HG03159 (cell line): Measurements from ENCODE around the gene MRPS5.

Experiments
- ATAC-seq: cut with Tn5 transposase; IDR thresholded peaks from one replicate; pipeline ENCODE4 v1.9.1; 2021; ENCODE audit warnings: mild to moderate bottlenecking, moderate library complexity; ENCODE audit not compliant: unreplicated experiment

The MRPS5 gene

GRCh38 chr2:95091885-95092555 is 29.6 kb downstream of the MRPS5 start:
- ATAC-seq, result no peak

GRCh38 chr2:95087379-95087778 is 34.2 kb downstream of the MRPS5 start:
- no peak for ATAC-seq

- ATAC-seq, result no peak
Observed at GRCh38 chr2:95086017-95086416, 35.6 kb downstream of the MRPS5 start.

GRCh38 chr2:95082477-95082876 is 39.1 kb downstream of the MRPS5 start:
- ATAC-seq, result no peak

- no peak for ATAC-seq
Observed at GRCh38 chr2:95079199-95079683, 42.4 kb downstream of the MRPS5 start.

GRCh38 chr2:95077861-95078603 is 43.6 kb downstream of the MRPS5 start:
- no peak for ATAC-seq

GRCh38 chr2:95077530-95077825 is 44.1 kb downstream of the MRPS5 start:
- no peak for ATAC-seq

- peak; percentile 88 for ATAC-seq
Observed at GRCh38 chr2:95076705-95077529, 44.7 kb downstream of the MRPS5 start.

GRCh38 chr2:95075440-95076132 is 46.0 kb downstream of the MRPS5 start:
- ATAC-seq, result no peak

GRCh38 chr2:95074663-95075439 is 46.8 kb downstream of the MRPS5 start:
- ATAC-seq, result no peak

GRCh38 chr2:95073856-95074662 is 47.5 kb downstream of the MRPS5 start:
- ATAC-seq, result no peak

GRCh38 chr2:95072424-95072823 is 49.2 kb downstream of the MRPS5 start:
- no peak for ATAC-seq

GRCh38 chr2:95071856-95072255 is 49.8 kb downstream of the MRPS5 start:
- no peak for ATAC-seq

GRCh38 chr2:95069465-95069864 is 52.1 kb downstream of the MRPS5 start:
- ATAC-seq, result no peak

GRCh38 chr2:95068256-95068655 is 53.4 kb downstream of the MRPS5 start:
- ATAC-seq, result no peak

GRCh38 chr2:95063086-95063958 is 58.3 kb downstream of the MRPS5 start:
- peak; percentile 69 for ATAC-seq

- ATAC-seq, result peak; percentile 25
Observed at GRCh38 chr2:95062242-95063085, 59.1 kb downstream of the MRPS5 start.
